Measurements from ENCODE around the gene VPS11. TPM values are rescaled to one million over a fixed set of nuclear protein-coding genes. Genes with fewer than 3 reads are reported as not detected.

The VPS11 gene
- polyA plus RNA-seq, 1 donor from 2014 or later: 24.8 TPM

GRCh38 chr11:119078675-119079420 lies 11.2 kb downstream of the VPS11 start:
- H3K9ac ChIP-seq (ENCODE audit: low read length): no peak overlapping the region
- H3K36me3 ChIP-seq (ENCODE audit: insufficient read depth, low read length): no peaks in the 10 kb centered on the region
- no peak overlapping the region for H3K4me3 ChIP-seq (ENCODE audit: low read length)
- no peak overlapping the region for H3K4me2 ChIP-seq (ENCODE audit: low read length)
- no peaks in the 10 kb centered on the region for H3K9me2 ChIP-seq (ENCODE audit: insufficient read depth, low read length)
- no peaks in the 10 kb centered on the region for H3F3A ChIP-seq (ENCODE audit: insufficient read depth, low read length, poor library complexity, severe bottlenecking)
- H2AFZ ChIP-seq (ENCODE audit: low read depth, low read length): no peak overlapping the region
- H4K20me1 ChIP-seq (ENCODE audit: insufficient read depth): no peaks in the 10 kb centered on the region
- TF ChIP-seq REST (IDR thresholded peaks at IDR 0.05; ENCODE audit: borderline replicate concordance) (no peak), SMC3 (conservative IDR thresholded peaks at IDR 0.05; ENCODE audit: poor library complexity) (no peak), EZH2 (IDR thresholded peaks at IDR 0.05; ENCODE audit: borderline replicate concordance, insufficient read depth, low read length, poor library complexity, severe bottlenecking) (no peak), MXI1 (conservative IDR thresholded peaks at IDR 0.05; ENCODE audit: poor library complexity, severe bottlenecking) (no peak), TAF1 (IDR thresholded peaks at IDR 0.05; ENCODE audit: low read depth) (no peak), POLR2AphosphoS5 (IDR thresholded peaks at IDR 0.05) (no peak), EP300 (conservative IDR thresholded peaks at IDR 0.05; ENCODE audit: poor library complexity, severe bottlenecking) (no peak), RAD21 (conservative IDR thresholded peaks at IDR 0.05) (no peak)
- TF ChIP-seq, protein P1, sequence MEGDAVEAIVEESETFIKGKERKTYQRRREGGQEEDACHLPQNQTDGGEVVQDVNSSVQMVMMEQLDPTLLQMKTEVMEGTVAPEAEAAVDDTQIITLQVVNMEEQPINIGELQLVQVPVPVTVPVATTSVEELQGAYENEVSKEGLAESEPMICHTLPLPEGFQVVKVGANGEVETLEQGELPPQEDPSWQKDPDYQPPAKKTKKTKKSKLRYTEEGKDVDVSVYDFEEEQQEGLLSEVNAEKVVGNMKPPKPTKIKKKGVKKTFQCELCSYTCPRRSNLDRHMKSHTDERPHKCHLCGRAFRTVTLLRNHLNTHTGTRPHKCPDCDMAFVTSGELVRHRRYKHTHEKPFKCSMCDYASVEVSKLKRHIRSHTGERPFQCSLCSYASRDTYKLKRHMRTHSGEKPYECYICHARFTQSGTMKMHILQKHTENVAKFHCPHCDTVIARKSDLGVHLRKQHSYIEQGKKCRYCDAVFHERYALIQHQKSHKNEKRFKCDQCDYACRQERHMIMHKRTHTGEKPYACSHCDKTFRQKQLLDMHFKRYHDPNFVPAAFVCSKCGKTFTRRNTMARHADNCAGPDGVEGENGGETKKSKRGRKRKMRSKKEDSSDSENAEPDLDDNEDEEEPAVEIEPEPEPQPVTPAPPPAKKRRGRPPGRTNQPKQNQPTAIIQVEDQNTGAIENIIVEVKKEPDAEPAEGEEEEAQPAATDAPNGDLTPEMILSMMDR (IDR thresholded peaks at IDR 0.05; ENCODE audit: poor library complexity, severe bottlenecking): no peak
- no peaks in the 10 kb centered on the region for H3K27me3 ChIP-seq (ENCODE audit: insufficient read depth, low read depth, low read length)
- no peaks in the 10 kb centered on the region for H3K79me2 ChIP-seq (replicated peaks; ENCODE audit: insufficient read depth, low read length)
- no peaks in the 10 kb centered on the region for H3K9me3 ChIP-seq (ENCODE audit: low read length)
- no peak overlapping the region for H3K27ac ChIP-seq (ENCODE audit: low read length)

- H3K4me2 ChIP-seq (ENCODE audit: low read length): no peak overlapping the region
- H3F3A ChIP-seq (ENCODE audit: insufficient read depth, low read length, poor library complexity, severe bottlenecking): peaks cover 4% of the 10 kb centered on the region
- H3K79me2 ChIP-seq (replicated peaks; ENCODE audit: insufficient read depth, low read length): peaks cover 3% of the 10 kb centered on the region
- no peaks in the 10 kb centered on the region for H3K9me3 ChIP-seq (ENCODE audit: low read length)
- H3K36me3 ChIP-seq (ENCODE audit: insufficient read depth, low read length): no peaks in the 10 kb centered on the region
- H4K20me1 ChIP-seq (ENCODE audit: insufficient read depth): no peaks in the 10 kb centered on the region
- H3K4me3 ChIP-seq (ENCODE audit: low read length): no peak overlapping the region
- no peak overlapping the region for H3K9ac ChIP-seq (ENCODE audit: low read length)
- no peak overlapping the region for H2AFZ ChIP-seq (ENCODE audit: low read depth, low read length)
- no peaks in the 10 kb centered on the region for H3K27me3 ChIP-seq (ENCODE audit: insufficient read depth, low read depth, low read length)
- no peaks in the 10 kb centered on the region for H3K9me2 ChIP-seq (ENCODE audit: insufficient read depth, low read length)
- no peak overlapping the region for H3K27ac ChIP-seq (ENCODE audit: low read length)
- TF ChIP-seq EP300 (conservative IDR thresholded peaks at IDR 0.05; ENCODE audit: poor library complexity, severe bottlenecking) (no peak), TAF1 (IDR thresholded peaks at IDR 0.05; ENCODE audit: low read depth) (no peak), SMC3 (conservative IDR thresholded peaks at IDR 0.05; ENCODE audit: poor library complexity) (no peak), EZH2 (IDR thresholded peaks at IDR 0.05; ENCODE audit: borderline replicate concordance, insufficient read depth, low read length, poor library complexity, severe bottlenecking) (no peak), RAD21 (conservative IDR thresholded peaks at IDR 0.05) (no peak), POLR2AphosphoS5 (IDR thresholded peaks at IDR 0.05) (no peak), MXI1 (conservative IDR thresholded peaks at IDR 0.05; ENCODE audit: poor library complexity, severe bottlenecking) (no peak), REST (IDR thresholded peaks at IDR 0.05; ENCODE audit: borderline replicate concordance) (no peak)
- TF ChIP-seq, protein P1 (IDR thresholded peaks at IDR 0.05; ENCODE audit: poor library complexity, severe bottlenecking): no peak
These were observed 14.2 kb downstream of the VPS11 start for GRCh38 chr11:119081682-119082260.

All from neural cell (in vitro differentiated cells).